ENCODE results near the gene SNX20.

DNA sequence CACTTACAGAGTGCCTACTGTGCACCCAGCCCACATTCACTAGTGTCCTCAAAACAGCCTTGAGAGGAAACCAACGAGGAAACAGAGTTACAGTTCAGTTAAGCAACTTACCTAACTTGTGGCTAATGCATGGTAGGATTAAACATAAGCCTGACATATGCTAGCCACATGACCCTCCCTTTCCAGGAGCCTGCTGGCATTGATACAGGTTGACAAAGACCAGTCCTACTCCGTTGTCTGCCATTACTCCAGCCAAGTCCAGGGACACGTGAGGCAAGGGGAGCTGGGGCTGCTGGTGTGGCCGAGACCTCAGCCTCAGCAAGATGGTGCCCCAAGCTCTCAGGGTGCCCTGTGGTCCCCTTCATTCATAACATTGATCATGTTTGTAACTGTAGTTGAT, 37.9 kb downstream of the SNX20 start:
- no peak for TF ChIP-seq FOXM1 (IDR thresholded peaks at IDR 0.05; ENCODE audit: borderline replicate concordance, low read depth)
- TF ChIP-seq RAD21 (IDR thresholded peaks at IDR 0.05; ENCODE audit: low read depth), result no peak
- TF ChIP-seq, protein P1, sequence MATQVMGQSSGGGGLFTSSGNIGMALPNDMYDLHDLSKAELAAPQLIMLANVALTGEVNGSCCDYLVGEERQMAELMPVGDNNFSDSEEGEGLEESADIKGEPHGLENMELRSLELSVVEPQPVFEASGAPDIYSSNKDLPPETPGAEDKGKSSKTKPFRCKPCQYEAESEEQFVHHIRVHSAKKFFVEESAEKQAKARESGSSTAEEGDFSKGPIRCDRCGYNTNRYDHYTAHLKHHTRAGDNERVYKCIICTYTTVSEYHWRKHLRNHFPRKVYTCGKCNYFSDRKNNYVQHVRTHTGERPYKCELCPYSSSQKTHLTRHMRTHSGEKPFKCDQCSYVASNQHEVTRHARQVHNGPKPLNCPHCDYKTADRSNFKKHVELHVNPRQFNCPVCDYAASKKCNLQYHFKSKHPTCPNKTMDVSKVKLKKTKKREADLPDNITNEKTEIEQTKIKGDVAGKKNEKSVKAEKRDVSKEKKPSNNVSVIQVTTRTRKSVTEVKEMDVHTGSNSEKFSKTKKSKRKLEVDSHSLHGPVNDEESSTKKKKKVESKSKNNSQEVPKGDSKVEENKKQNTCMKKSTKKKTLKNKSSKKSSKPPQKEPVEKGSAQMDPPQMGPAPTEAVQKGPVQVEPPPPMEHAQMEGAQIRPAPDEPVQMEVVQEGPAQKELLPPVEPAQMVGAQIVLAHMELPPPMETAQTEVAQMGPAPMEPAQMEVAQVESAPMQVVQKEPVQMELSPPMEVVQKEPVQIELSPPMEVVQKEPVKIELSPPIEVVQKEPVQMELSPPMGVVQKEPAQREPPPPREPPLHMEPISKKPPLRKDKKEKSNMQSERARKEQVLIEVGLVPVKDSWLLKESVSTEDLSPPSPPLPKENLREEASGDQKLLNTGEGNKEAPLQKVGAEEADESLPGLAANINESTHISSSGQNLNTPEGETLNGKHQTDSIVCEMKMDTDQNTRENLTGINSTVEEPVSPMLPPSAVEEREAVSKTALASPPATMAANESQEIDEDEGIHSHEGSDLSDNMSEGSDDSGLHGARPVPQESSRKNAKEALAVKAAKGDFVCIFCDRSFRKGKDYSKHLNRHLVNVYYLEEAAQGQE (IDR thresholded peaks at IDR 0.05; ENCODE audit: low read depth), result no peak
- TF ChIP-seq ZBTB7A (IDR thresholded peaks at IDR 0.05; ENCODE audit: low read depth), result no peak
- TF ChIP-seq EP300 (IDR thresholded peaks at IDR 0.05; ENCODE audit: borderline replicate concordance), result no peak
- TF ChIP-seq CEBPB (IDR thresholded peaks at IDR 0.05), result no peak
- TF ChIP-seq TEAD4 (IDR thresholded peaks at IDR 0.05), result no peak
- TF ChIP-seq CREB1 (IDR thresholded peaks at IDR 0.05; ENCODE audit: low read depth), result no peak
- TF ChIP-seq TCF12 (IDR thresholded peaks at IDR 0.05; ENCODE audit: low read depth), result no peak
- TF ChIP-seq TAF1 (IDR thresholded peaks at IDR 0.05; ENCODE audit: low read depth), result no peak
- no peak for TF ChIP-seq MAX (IDR thresholded peaks at IDR 0.05)
- no peak for TF ChIP-seq YY1 (IDR thresholded peaks at IDR 0.05; ENCODE audit: low read depth)
- TF ChIP-seq EGR1 (IDR thresholded peaks at IDR 0.05), result no peak
